Measurements from ENCODE around the gene GALNT18.
A peak's percentile ranks its signal among the peaks of the same experiment; 100 is the strongest.

GALNT18 gene

DNA sequence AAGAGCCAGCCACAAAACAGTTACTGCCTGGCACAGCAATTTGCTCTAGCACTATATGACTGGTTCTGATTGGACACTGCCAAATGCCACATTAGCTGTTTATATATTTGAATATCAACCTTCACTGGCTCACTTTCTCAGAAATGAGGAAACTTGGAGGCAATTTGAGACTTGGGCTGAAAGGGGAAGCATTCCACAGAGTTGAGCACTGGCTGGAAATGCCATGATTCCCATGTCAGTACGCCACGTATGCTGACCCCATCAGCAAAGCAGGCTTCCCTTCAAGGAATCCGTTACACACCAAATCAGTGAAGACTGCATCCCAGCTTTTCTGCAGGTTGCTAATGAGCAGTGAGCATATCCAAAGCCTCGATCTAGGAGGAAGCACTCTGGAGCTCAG lies 34.7 kb downstream of the GALNT18 start:
- H3K27me3 ChIP-seq (replicated peaks; ENCODE audit: control insufficient read depth, insufficient read depth, low read length): peaks cover 7% of the 10 kb centered on the region
- peaks cover 8% of the 10 kb centered on the region for H3K4me1 ChIP-seq (ENCODE audit: control insufficient read depth, insufficient read depth, low read length)
- no peak overlapping the region for H3K9ac ChIP-seq (ENCODE audit: low read length)
- no peaks in the 10 kb centered on the region for H3K9me3 ChIP-seq (ENCODE audit: control insufficient read depth, low read length)
- no peaks in the 10 kb centered on the region for H3K36me3 ChIP-seq (ENCODE audit: control insufficient read depth, insufficient read depth, low read length, severe bottlenecking)
- no peak overlapping the region for H3K4me3 ChIP-seq (ENCODE audit: low read length)
- no peak for DNase-seq (ENCODE audit: low read depth)

DNA sequence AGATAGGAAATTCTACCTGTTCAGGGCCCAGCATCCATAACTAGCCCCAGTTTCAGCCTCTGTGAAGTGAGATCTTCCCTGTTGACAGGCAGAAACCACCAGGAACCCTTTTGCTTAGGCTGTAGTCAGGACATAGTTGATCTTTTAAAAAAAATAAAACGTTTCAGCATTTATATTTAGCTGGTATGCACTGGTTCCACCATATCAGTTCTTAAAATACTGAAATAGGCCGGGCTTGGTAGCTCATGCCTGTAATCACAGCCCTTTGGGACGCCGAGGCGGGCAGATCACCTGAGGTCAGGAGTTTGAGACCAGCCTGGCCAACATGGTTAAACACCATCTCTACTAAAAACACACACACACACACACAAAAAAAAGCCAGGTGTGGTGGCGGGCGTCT lies 35.3 kb downstream of the GALNT18 start:
- no peak overlapping the region for H3K4me3 ChIP-seq (ENCODE audit: low read length)
- H3K9ac ChIP-seq (ENCODE audit: low read length): no peak overlapping the region
- no peak for DNase-seq (ENCODE audit: low read depth)
- H3K4me1 ChIP-seq (ENCODE audit: control insufficient read depth, insufficient read depth, low read length): peaks cover 8% of the 10 kb centered on the region
- peaks cover 13% of the 10 kb centered on the region for H3K27me3 ChIP-seq (replicated peaks; ENCODE audit: control insufficient read depth, insufficient read depth, low read length)
- H3K9me3 ChIP-seq (ENCODE audit: control insufficient read depth, low read length): no peaks in the 10 kb centered on the region
- H3K36me3 ChIP-seq (ENCODE audit: control insufficient read depth, insufficient read depth, low read length, severe bottlenecking): no peaks in the 10 kb centered on the region

DNA sequence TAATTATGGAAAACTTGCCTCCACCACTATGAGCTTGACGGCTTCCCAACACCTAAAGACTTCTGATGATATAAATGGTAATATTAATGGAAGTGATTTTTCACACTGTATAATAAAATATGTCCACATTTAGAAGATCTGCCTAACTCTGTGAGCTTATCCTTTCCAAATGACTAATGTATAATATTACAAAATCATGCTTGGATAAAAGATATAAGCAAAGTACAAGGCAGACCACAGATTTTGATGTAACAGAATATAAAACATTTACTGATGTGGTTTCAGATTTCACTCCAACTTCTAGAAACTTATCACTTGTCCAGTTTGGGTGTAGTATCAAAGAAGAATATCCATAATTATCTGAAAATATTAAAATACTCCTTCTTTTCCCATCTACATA lies 36.9 kb downstream of the GALNT18 start:
- H3K4me3 ChIP-seq (ENCODE audit: low read length): no peak overlapping the region
- H3K27me3 ChIP-seq (replicated peaks; ENCODE audit: control insufficient read depth, insufficient read depth, low read length): peaks cover 19% of the 10 kb centered on the region
- no peaks in the 10 kb centered on the region for H3K9me3 ChIP-seq (ENCODE audit: control insufficient read depth, low read length)
- no peak overlapping the region for H3K9ac ChIP-seq (ENCODE audit: low read length)
- peaks cover 8% of the 10 kb centered on the region for H3K4me1 ChIP-seq (ENCODE audit: control insufficient read depth, insufficient read depth, low read length)
- no peaks in the 10 kb centered on the region for H3K36me3 ChIP-seq (ENCODE audit: control insufficient read depth, insufficient read depth, low read length, severe bottlenecking)
- no peak for DNase-seq (ENCODE audit: low read depth)

DNA sequence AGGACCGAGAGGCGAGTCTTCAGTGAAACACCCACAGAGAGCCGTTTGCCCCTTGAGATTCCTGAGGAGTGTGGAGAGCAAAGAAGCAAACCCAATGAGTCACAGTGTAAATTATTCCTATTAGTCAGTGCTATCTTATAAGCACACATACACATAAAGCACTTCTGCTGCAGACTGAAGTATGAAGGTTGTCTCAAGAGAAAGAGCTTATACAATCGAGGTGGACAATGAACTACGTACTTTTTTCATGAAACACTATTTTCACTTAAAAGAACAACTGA lies 37.3 kb downstream of the GALNT18 start:
- peaks cover 21% of the 10 kb centered on the region for H3K27me3 ChIP-seq (replicated peaks; ENCODE audit: control insufficient read depth, insufficient read depth, low read length)
- no peak overlapping the region for H3K9ac ChIP-seq (ENCODE audit: low read length)
- no peaks in the 10 kb centered on the region for H3K36me3 ChIP-seq (ENCODE audit: control insufficient read depth, insufficient read depth, low read length, severe bottlenecking)
- H3K4me1 ChIP-seq (ENCODE audit: control insufficient read depth, insufficient read depth, low read length): peaks cover 8% of the 10 kb centered on the region
- DNase-seq (ENCODE audit: low read depth): peak; percentile 37
- H3K9me3 ChIP-seq (ENCODE audit: control insufficient read depth, low read length): no peaks in the 10 kb centered on the region
- H3K4me3 ChIP-seq (ENCODE audit: low read length): no peak overlapping the region

DNA sequence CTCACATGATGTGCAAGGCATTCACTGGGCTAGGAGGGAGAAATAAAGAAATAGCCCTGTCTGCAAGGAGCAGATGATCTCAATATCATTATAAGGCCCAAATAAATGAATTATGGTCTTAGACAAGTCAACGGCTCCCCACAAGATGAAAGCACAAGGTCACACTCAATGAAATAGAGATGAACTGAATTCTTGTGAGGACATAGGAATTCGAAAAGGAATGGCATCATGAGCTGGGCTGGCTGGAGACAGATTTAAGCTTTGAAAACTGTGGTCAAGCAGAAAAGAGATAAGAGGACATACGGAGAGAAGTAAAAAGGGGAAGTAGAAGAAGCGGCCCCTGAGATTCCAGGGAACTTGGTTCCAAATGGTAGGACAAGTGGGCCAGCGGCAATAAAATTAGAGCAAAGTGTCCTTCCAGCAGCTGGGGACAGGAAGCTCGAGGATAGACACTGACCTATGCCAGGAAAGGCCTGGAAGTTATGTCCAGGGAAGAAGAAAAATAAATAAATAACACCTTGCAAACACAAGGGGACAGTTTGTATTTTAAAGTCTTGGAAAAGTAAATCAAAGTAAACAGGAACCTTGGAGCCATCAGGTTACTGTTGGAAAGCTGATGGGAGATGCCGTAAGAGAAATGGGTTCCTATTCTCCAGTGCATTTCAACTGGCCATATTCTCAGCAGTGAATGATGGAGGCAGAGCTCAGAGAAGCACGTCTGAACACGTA lies 37.8 kb downstream of the GALNT18 start:
- Histone ChIP-seq H3K36me3 (ENCODE audit: control insufficient read depth, insufficient read depth, low read length, severe bottlenecking) (no peaks in the 10 kb centered on the region), H3K4me3 (ENCODE audit: low read length) (no peak overlapping the region), H3K9me3 (ENCODE audit: control insufficient read depth, low read length) (no peaks in the 10 kb centered on the region), H3K4me1 (ENCODE audit: control insufficient read depth, insufficient read depth, low read length) (peaks cover 8% of the 10 kb centered on the region), H3K27me3 (replicated peaks; ENCODE audit: control insufficient read depth, insufficient read depth, low read length) (peaks cover 21% of the 10 kb centered on the region), H3K9ac (ENCODE audit: low read length) (no peak overlapping the region)
- no peak for DNase-seq (ENCODE audit: low read depth)

DNA sequence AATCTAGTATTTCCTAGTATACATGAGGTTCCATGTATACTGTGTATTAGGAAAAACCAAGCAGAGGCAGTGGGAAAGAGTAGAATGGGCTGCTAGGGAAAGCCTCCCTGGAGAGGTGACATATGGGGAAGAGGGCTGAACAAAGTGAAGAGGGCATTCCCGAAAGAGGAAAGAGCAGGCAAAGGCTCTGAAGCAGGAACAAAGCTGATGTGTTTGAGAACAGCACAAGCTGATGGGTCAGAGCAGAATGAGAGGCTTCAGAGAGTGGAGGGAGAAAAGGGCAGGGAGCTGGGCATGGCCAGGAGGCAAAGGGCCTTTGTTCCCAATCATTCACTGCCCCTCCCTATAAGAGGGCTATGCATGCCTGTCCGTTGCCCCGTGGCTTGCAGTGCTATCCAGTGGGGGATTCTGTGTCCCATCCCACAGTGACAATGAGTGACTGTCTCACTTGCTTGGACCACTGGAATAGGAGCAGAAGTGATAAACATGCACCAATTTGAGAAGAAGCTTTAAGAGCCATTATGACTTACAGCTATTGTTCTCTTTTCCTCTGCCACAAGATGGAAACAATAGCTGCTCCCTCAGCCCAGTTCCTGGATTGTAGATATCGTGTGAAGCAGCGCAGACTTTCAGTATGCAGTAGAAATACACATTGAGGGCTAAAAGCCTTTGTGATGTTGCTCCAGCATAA lies 39.6 kb downstream of the GALNT18 start:
- Histone ChIP-seq H3K9ac (ENCODE audit: low read length) (no peak overlapping the region), H3K4me1 (ENCODE audit: control insufficient read depth, insufficient read depth, low read length) (peaks cover 8% of the 10 kb centered on the region), H3K27me3 (replicated peaks; ENCODE audit: control insufficient read depth, insufficient read depth, low read length) (peaks cover 18% of the 10 kb centered on the region), H3K36me3 (ENCODE audit: control insufficient read depth, insufficient read depth, low read length, severe bottlenecking) (no peaks in the 10 kb centered on the region), H3K4me3 (ENCODE audit: low read length) (no peak overlapping the region), H3K9me3 (ENCODE audit: control insufficient read depth, low read length) (no peaks in the 10 kb centered on the region)
- no peak for DNase-seq (ENCODE audit: low read depth)

DNA sequence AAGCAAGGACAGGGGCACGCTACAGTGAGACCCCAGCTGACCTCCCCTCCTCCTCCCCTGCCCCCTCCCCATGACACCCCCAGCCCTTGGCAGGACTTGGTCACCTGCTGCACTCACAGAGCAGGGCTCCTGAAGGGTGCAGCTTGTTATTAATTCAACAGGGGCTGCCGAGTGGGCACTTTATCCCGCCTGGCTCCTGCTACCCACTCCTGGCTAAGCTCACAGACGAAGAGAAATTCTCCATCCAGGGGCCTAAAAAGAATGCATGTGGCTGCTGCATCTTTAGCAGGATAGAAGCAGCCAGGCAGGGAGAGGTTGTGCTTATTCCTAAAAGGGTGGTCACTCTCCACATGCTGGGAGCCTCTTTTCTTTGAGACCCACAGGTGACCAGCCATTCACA lies 40.3 kb downstream of the GALNT18 start:
- H3K9ac ChIP-seq (ENCODE audit: low read length): no peak overlapping the region
- no peak overlapping the region for H3K4me3 ChIP-seq (ENCODE audit: low read length)
- H3K9me3 ChIP-seq (ENCODE audit: control insufficient read depth, low read length): no peaks in the 10 kb centered on the region
- peaks cover 8% of the 10 kb centered on the region for H3K4me1 ChIP-seq (ENCODE audit: control insufficient read depth, insufficient read depth, low read length)
- DNase-seq (ENCODE audit: low read depth): no peak
- H3K27me3 ChIP-seq (replicated peaks; ENCODE audit: control insufficient read depth, insufficient read depth, low read length): peaks cover 18% of the 10 kb centered on the region
- no peaks in the 10 kb centered on the region for H3K36me3 ChIP-seq (ENCODE audit: control insufficient read depth, insufficient read depth, low read length, severe bottlenecking)

DNA sequence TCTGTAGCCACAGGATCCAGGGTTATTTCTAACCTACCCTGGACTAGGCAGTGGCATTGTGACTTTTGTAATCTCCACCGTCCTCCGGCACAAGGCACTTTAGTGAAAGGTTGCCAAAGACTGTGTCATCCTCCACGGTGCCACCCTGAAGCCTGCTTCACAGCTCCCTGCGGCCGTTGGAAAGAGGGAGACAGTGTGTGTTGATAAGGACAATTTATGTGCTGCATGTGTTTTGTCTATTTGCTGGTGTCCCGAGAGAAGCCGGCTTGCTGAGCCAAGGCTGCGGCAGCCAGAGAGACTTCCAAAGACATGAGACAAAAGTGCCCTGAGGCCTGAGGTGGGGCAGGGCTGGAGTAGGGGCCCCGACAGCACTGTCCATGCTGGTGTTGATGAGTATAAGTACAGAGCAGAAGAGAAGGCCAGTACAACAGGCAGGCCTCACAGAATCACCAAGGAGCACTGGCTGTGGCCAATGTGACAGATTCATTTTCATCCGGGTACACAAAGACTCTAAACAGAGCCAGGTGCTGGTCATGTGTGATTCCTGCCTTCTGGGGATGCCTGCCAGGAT lies 40.9 kb downstream of the GALNT18 start:
- Histone ChIP-seq H3K27me3 (replicated peaks; ENCODE audit: control insufficient read depth, insufficient read depth, low read length) (peaks cover 18% of the 10 kb centered on the region), H3K9me3 (ENCODE audit: control insufficient read depth, low read length) (no peaks in the 10 kb centered on the region), H3K4me1 (ENCODE audit: control insufficient read depth, insufficient read depth, low read length) (peaks cover 8% of the 10 kb centered on the region), H3K36me3 (ENCODE audit: control insufficient read depth, insufficient read depth, low read length, severe bottlenecking) (no peaks in the 10 kb centered on the region), H3K9ac (ENCODE audit: low read length) (no peak overlapping the region), H3K4me3 (ENCODE audit: low read length) (no peak overlapping the region)
- no peak for DNase-seq (ENCODE audit: low read depth)

DNA sequence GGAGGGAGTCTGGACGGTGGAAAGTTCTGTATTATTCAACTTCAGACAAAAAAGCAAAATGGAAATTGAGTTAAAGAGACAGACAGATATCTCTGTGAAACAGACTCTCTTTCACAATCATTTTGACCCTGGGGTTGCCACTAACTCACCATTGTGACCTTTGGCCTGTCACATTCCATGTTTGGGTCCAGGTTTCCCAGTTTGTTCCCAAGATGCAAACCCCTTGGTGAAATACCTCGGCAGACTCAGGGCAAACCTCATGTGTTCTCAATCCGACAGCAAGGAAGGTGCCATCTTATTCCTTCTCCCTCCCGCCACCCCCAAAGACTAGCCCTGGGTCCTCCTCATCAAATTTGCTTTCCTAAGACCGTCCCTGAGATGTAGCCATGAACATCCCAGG lies 41.8 kb downstream of the GALNT18 start:
- Histone ChIP-seq H3K36me3 (ENCODE audit: control insufficient read depth, insufficient read depth, low read length, severe bottlenecking) (no peaks in the 10 kb centered on the region), H3K27me3 (replicated peaks; ENCODE audit: control insufficient read depth, insufficient read depth, low read length) (peaks cover 18% of the 10 kb centered on the region), H3K4me3 (ENCODE audit: low read length) (no peak overlapping the region), H3K9me3 (ENCODE audit: control insufficient read depth, low read length) (no peaks in the 10 kb centered on the region), H3K4me1 (ENCODE audit: control insufficient read depth, insufficient read depth, low read length) (peaks cover 5% of the 10 kb centered on the region), H3K9ac (ENCODE audit: low read length) (no peak overlapping the region)
- no peak for DNase-seq (ENCODE audit: low read depth)

DNA sequence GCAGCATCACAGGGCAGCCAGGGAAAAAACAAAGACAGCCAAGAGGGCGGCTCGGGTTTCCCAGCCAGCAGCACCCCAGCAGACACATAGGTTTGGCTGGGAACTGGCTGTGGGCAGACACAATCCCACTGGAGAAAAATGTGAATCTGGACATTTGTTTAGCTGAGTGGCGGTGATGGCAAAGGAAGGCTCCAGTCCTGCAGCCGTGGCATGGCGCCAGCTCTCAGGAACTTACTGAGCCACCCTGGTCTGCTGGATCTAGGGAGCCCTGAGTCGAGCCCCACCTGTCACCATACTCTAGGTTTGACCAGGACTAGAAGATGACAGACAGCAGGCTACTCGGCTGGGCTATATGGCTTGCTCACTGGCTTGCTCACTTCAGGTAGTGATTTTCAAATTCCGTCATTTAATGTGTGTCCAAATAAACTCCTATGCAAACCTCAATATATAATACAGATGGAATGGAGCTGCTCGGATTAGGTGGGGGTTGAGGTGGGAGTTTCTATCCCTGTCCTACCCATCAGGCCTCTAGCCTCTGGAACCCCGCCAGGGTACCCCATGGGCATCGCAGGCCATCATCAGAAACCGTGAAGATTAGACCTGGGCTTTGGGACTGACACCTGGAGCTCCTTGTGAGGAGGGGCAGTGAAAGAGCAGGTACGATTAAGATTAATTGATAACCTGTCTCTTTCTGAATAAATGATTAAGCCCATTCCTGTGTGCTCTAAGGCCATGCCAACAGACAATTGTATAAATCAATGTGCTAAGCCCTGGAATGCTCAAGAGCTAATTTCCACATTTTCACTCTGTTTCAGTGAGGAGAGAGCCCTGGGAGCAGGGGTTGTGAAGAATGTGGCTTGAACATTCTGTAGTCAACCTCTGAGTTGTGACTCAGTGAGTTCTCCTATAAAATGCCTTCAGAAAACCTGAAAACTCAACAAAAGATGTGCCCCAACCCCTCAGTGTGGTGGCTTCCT lies 42.5 kb downstream of the GALNT18 start:
- peaks cover 22% of the 10 kb centered on the region for H3K27me3 ChIP-seq (replicated peaks; ENCODE audit: control insufficient read depth, insufficient read depth, low read length)
- H3K4me3 ChIP-seq (ENCODE audit: low read length): no peak overlapping the region
- no peaks in the 10 kb centered on the region for H3K4me1 ChIP-seq (ENCODE audit: control insufficient read depth, insufficient read depth, low read length)
- H3K9ac ChIP-seq (ENCODE audit: low read length): no peak overlapping the region
- no peak for DNase-seq (ENCODE audit: low read depth)
- H3K36me3 ChIP-seq (ENCODE audit: control insufficient read depth, insufficient read depth, low read length, severe bottlenecking): no peaks in the 10 kb centered on the region
- no peaks in the 10 kb centered on the region for H3K9me3 ChIP-seq (ENCODE audit: control insufficient read depth, low read length)
